Measurements from ENCODE around the gene BCL7C. TPM values are rescaled to one million over a fixed set of nuclear protein-coding genes. Genes with fewer than 3 reads are reported as not detected.

Gene BCL7C
- total and polyA plus RNA-seq, 2 of the 13 experiments (the other 11 are each of a cell fraction or from before 2014, with no cell fraction given), result 17.7 to 33.8 TPM

- TF ChIP-seq ZNF546 (CRISPR knock-in tag; conservative IDR thresholded peaks at IDR 0.05), result no peak
- peak; percentile 55; the same call in 1 of the 2 replicates for TF ChIP-seq ZNF414 (CRISPR knock-in tag; IDR thresholded peaks at IDR 0.05)
- TF ChIP-seq MATR3 (CRISPR knock-in tag; IDR thresholded peaks at IDR 0.05), result no peak
- TF ChIP-seq ZXDC (CRISPR knock-in tag; IDR thresholded peaks at IDR 0.05), result no peak
- no peak for TF ChIP-seq TEAD3 (CRISPR knock-in tag; optimal IDR thresholded peaks at IDR 0.05; ENCODE audit: borderline replicate concordance)
- no peak for TF ChIP-seq SCMH1 (CRISPR knock-in tag; IDR thresholded peaks at IDR 0.05; ENCODE audit: borderline replicate concordance)
- TF ChIP-seq MIER3 (CRISPR knock-in tag; IDR thresholded peaks at IDR 0.05; ENCODE audit: borderline replicate concordance), result peak; percentile 81
- peak; percentile 65 for TF ChIP-seq TFE3 (CRISPR knock-in tag; IDR thresholded peaks at IDR 0.05)
- TF ChIP-seq ZNF362 (CRISPR knock-in tag; IDR thresholded peaks at IDR 0.05; ENCODE audit: borderline replicate concordance), result no peak
- peak; percentile 30; the same call in 1 of the 2 replicates for TF ChIP-seq SSRP1 (CRISPR knock-in tag; IDR thresholded peaks at IDR 0.05)
- no peak for TF ChIP-seq KDM1A (CRISPR knock-in tag; IDR thresholded peaks at IDR 0.05)
- TF ChIP-seq BRF2 (CRISPR knock-in tag; IDR thresholded peaks at IDR 0.05), result no peak; the same call in 1 of the 2 replicates
- peak; percentile 77; the same call in 1 of the 2 replicates for TF ChIP-seq PHF8 (CRISPR knock-in tag; IDR thresholded peaks at IDR 0.05)
- 0 out of 2 replicates have a peak, but pooled peaks have one; percentile 78 for TF ChIP-seq ZNF597 (CRISPR knock-in tag; IDR thresholded peaks at IDR 0.05)
- no peak for TF ChIP-seq ZNF816 (CRISPR knock-in tag; IDR thresholded peaks at IDR 0.05; ENCODE audit: borderline replicate concordance)
- TF ChIP-seq PAXIP1 (CRISPR knock-in tag; conservative IDR thresholded peaks at IDR 0.05), result no peak
Observed at GRCh38 chr16:30922960-30923535, 29.2 kb upstream of the BCL7C start (continued).

Measured in HepG2 (cell line).